IMR-90 (cell line): ENCODE results near the gene AZIN2. TPM values are rescaled to one million over a fixed set of nuclear protein-coding genes. Genes with fewer than 3 reads are reported as not detected.
A peak's percentile ranks its signal among the peaks of the same experiment; 100 is the strongest.

ENCODE experiments used
- ATAC-seq: fragments of 200-7000 bp; cut with Tn5 transposase; 2 replicates; pipeline ENCODE4 v1.9.1; 2020; ENCODE audit warnings: low read depth, mild to moderate bottlenecking, moderate library complexity
- BruUV-seq: library from RNA; stranded (reverse); fragments of 400-500 nt; replicated peaks from 2 replicates; lab custom pipeline; 2021; lab: Mats Ljungman, UMichigan
- CTCF ChIA-PET: fragments of 300-600 bp; formaldehyde crosslinking; extraction: SDS; loops from one replicate; lab custom pipeline; 2021; ENCODE audit warnings: antibody characterized with exemption; lab: Yijun Ruan, JAX
- POLR2A ChIA-PET: fragments of 300-600 bp; sonication (Branson Sonifier 250); formaldehyde crosslinking; loops from one replicate; lab custom pipeline; 2022; ENCODE audit warnings: antibody characterized with exemption; ENCODE audit not compliant: unreplicated experiment; lab: Charles Lee
- DNase-seq: peaks from one replicate; pipeline ENCODE4 v3.0.0; 2013
- H2AFZ ChIP-seq: replicated peaks from 2 replicates; pipeline ENCODE3; 2013; ENCODE audit warnings: low read length, mild to moderate bottlenecking; ENCODE audit not compliant: poor library complexity
- H2AK5ac ChIP-seq: 2 replicates; pipeline ENCODE4 v1.6.1; 2013; ENCODE audit warnings: low read depth, low read length, inconsistent platforms
- H2AK9ac ChIP-seq: replicated peaks from 2 replicates; pipeline ENCODE3; 2013; ENCODE audit warnings: mild to moderate bottlenecking, low read depth, low read length, moderate library complexity; ENCODE audit not compliant: poor library complexity
- H2BK120ac ChIP-seq: 2 replicates; pipeline ENCODE4 v1.6.1; 2013; ENCODE audit warnings: low read depth, low read length, inconsistent platforms
- H2BK15ac ChIP-seq: 3 replicates; pipeline ENCODE4 v1.6.1; 2013; ENCODE audit warnings: low read depth, low read length, inconsistent platforms
- H2BK20ac ChIP-seq: 2 replicates; pipeline ENCODE4 v1.6.1; 2013; ENCODE audit warnings: low read depth, mild to moderate bottlenecking, inconsistent platforms, low read length, moderate library complexity
- H2BK5ac ChIP-seq: 2 replicates; pipeline ENCODE4 v1.6.1; 2013; ENCODE audit warnings: mild to moderate bottlenecking, low read depth, low read length, inconsistent platforms; ENCODE audit not compliant: poor library complexity, severe bottlenecking
- H3K14ac ChIP-seq: replicated peaks from 2 replicates; pipeline ENCODE4 v1.6.1; 2013; ENCODE audit warnings: low read depth, low read length, inconsistent platforms
- H3K18ac ChIP-seq: 2 replicates; pipeline ENCODE4 v1.6.1; 2013; ENCODE audit warnings: low read depth, low read length, control low read depth
- H3K23ac ChIP-seq: 2 replicates; pipeline ENCODE4 v1.6.1; 2013; ENCODE audit warnings: low read depth, low read length, inconsistent platforms
- H3K27ac ChIP-seq: 2 replicates; pipeline ENCODE4 v1.5.1; 2013; ENCODE audit warnings: mild to moderate bottlenecking, control low read depth, low read length; ENCODE audit not compliant: insufficient read depth
- H3K27me3 ChIP-seq: 2 replicates; pipeline ENCODE4 v1.6.1; 2013; ENCODE audit warnings: low read length; ENCODE audit not compliant: control insufficient read depth, insufficient read depth
- H3K36me3 ChIP-seq: 2 replicates; pipeline ENCODE4 v1.6.1; 2013; ENCODE audit warnings: low read length, mixed read lengths; ENCODE audit not compliant: control insufficient read depth, insufficient read depth
- H3K4ac ChIP-seq: 2 replicates; pipeline ENCODE4 v1.6.1; 2013; ENCODE audit warnings: low read depth, low read length, inconsistent platforms
- H3K4me1 ChIP-seq: 2 replicates; pipeline ENCODE4 v1.6.1; 2013; ENCODE audit warnings: low read length, mixed read lengths; ENCODE audit not compliant: control insufficient read depth, insufficient read depth
- H3K4me2 ChIP-seq: 2 replicates; pipeline ENCODE4 v1.6.1; 2013; ENCODE audit warnings: low read depth, mild to moderate bottlenecking, control low read depth, low read length, moderate library complexity
- H3K4me3 ChIP-seq: 2 replicates; pipeline ENCODE4 v1.5.1; 2013; ENCODE audit warnings: low read depth, mild to moderate bottlenecking, control low read depth, low read length, moderate library complexity; ENCODE audit not compliant: insufficient read depth
- H3K56ac ChIP-seq: 2 replicates; pipeline ENCODE4 v1.6.1; 2013; ENCODE audit warnings: low read length, inconsistent platforms; ENCODE audit not compliant: insufficient read depth; ENCODE audit errors: extremely low read depth
- H3K79me1 ChIP-seq, 2 experiments: 2 replicates each; pipeline ENCODE4 v1.6.1; 2013; ENCODE audit warnings: low read length in 2 of 2, inconsistent platforms in 1 of 2, low read depth in 1 of 2
- H3K9ac ChIP-seq: 2 replicates; pipeline ENCODE4 v1.6.1; 2013; ENCODE audit warnings: low read depth, low read length, control low read depth
- H3K9me1 ChIP-seq: 2 replicates; pipeline ENCODE4 v1.6.1; 2013; ENCODE audit warnings: low read length, inconsistent platforms; ENCODE audit not compliant: insufficient read depth
- H3K9me3 ChIP-seq: 2 replicates; pipeline ENCODE4 v1.6.1; 2013; ENCODE audit warnings: low read length; ENCODE audit not compliant: control insufficient read depth, insufficient read depth
- H4K20me1 ChIP-seq: 2 replicates; pipeline ENCODE4 v1.6.1; 2013; ENCODE audit warnings: low read length, inconsistent platforms; ENCODE audit not compliant: insufficient read depth
- H4K5ac ChIP-seq: 2 replicates; pipeline ENCODE4 v1.6.1; 2013; ENCODE audit warnings: mild to moderate bottlenecking, low read depth, low read length, control low read depth
- H4K8ac ChIP-seq, 2 experiments: 2 replicates each; pipeline ENCODE4 v1.6.1; 2013; ENCODE audit warnings: low read depth in 2 of 2, low read length in 2 of 2, control low read depth in 1 of 2, inconsistent platforms in 1 of 2
- H4K91ac ChIP-seq: 2 replicates; pipeline ENCODE4 v1.6.1; 2013; ENCODE audit warnings: low read depth, low read length, inconsistent platforms; ENCODE audit not compliant: insufficient read depth
- CEBPB ChIP-seq: IDR thresholded peaks from 2 replicates; pipeline ENCODE4 v1.6.1; 2012; ENCODE audit warnings: low read depth, low read length, improper control_type of control experiment
- CHD1 ChIP-seq: IDR thresholded peaks from 2 replicates; pipeline ENCODE4 v1.6.1; 2012; ENCODE audit warnings: low read depth, low read length, improper control_type of control experiment
- FOS ChIP-seq: fragments of 150-350 bp; IDR thresholded peaks from 2 replicates; pipeline ENCODE4 v1.6.1; 2016; ENCODE audit warnings: low read depth, low read length
- MAFK ChIP-seq: IDR thresholded peaks from 2 replicates; pipeline ENCODE4 v1.6.1; 2012; ENCODE audit warnings: low read depth, low read length, improper control_type of control experiment
- MAZ ChIP-seq: IDR thresholded peaks from 2 replicates; pipeline ENCODE4 v1.6.1; 2012; ENCODE audit warnings: low read depth, mild to moderate bottlenecking, low read length, improper control_type of control experiment, moderate library complexity, borderline replicate concordance
- NFE2L2 ChIP-seq: fragments of 150-350 bp; IDR thresholded peaks from 2 replicates; pipeline ENCODE4 v1.6.1; 2016; ENCODE audit warnings: low read depth, mild to moderate bottlenecking, low read length
- POLR2A ChIP-seq: IDR thresholded peaks from 2 replicates; pipeline ENCODE4 v1.6.1; 2012; ENCODE audit warnings: mild to moderate bottlenecking, low read depth, low read length
- RAD21 ChIP-seq: IDR thresholded peaks from 2 replicates; pipeline ENCODE4 v1.6.1; 2012; ENCODE audit warnings: low read length, improper control_type of control experiment
- RCOR1 ChIP-seq: IDR thresholded peaks from 2 replicates; pipeline ENCODE4 v1.6.1; 2012; ENCODE audit warnings: mild to moderate bottlenecking, low read length, improper control_type of control experiment; ENCODE audit not compliant: insufficient replicate concordance
- RFX5 ChIP-seq: IDR thresholded peaks from 2 replicates; pipeline ENCODE4 v1.8.0; 2012; ENCODE audit warnings: low read depth, mild to moderate bottlenecking, low read length, moderate library complexity
- SMC3 ChIP-seq: fragments of 150-350 bp; IDR thresholded peaks from 2 replicates; pipeline ENCODE4 v1.6.1; 2016; ENCODE audit warnings: low read depth, mild to moderate bottlenecking, antibody characterized with exemption, low read length, moderate library complexity
- WGBS, 2 experiments: methylation state at CpG; one replicate each; pipeline versions ENCODE4 v1.1.5 to v1.1.7; 2013; ENCODE audit warnings: missing lambda C conversion rate in 2 of 2; ENCODE audit not compliant: insufficient read length in 1 of 2; ENCODE audit errors: extremely low coverage in 2 of 2; 5-methylcytosine and 5-hydroxymethylcytosine counted together
- dilution Hi-C: fragments of 300-500 bp; cut with HindIII; formaldehyde crosslinking; loops from one replicate; pipeline ENCODE4 v1.14.3; 2018; ENCODE audit warnings: low sequenced_read_pairs; ENCODE audit not compliant: unreplicated experiment
- in situ Hi-C: fragments of 300-500 bp; cut with MboI; formaldehyde crosslinking; loops from 3 replicates; pipeline ENCODE4 v1.14.3; 2019; ENCODE audit warnings: low sequenced_read_pairs, inconsistent platforms, mixed read lengths
- intact Hi-C: fragments of 100-400 bp; cut with micrococcal nuclease; formaldehyde crosslinking; loops from 2 replicates; pipeline ENCODE4 v1.10.0; 2022
- polyA plus RNA-seq, 3 experiments: library from polyadenylated mRNA; depleted of rRNA; stranded (reverse); fragments of >200 nt; gene quantifications; 2 replicates each; pipeline ENCODE4 v1.2.3, GENCODE V29; 2012; ENCODE audit warnings: low replicate concordance in 1 of 3
- total RNA-seq: library from RNA; depleted of rRNA; stranded (reverse); fragments of >200 nt; gene quantifications from 2 replicates; pipeline ENCODE4 v1.2.3, GENCODE V29; 2012
- TF ChIP-seq, protein P1 (sequence below): conservative IDR thresholded peaks from 2 replicates; pipeline ENCODE4 v1.5.1; 2012; ENCODE audit warnings: mild to moderate bottlenecking, low read depth, low read length, improper control_type of control experiment
- TF ChIP-seq, protein P2 (sequence below): fragments of 150-350 bp; IDR thresholded peaks from 2 replicates; pipeline ENCODE4 v1.6.1; 2016; ENCODE audit warnings: low read depth, mild to moderate bottlenecking, low read length, moderate library complexity, borderline replicate concordance
- TF ChIP-seq, protein P3 (sequence below): fragments of 150-350 bp; IDR thresholded peaks from 2 replicates; pipeline ENCODE4 v1.6.1; 2017; ENCODE audit warnings: mild to moderate bottlenecking, antibody characterized with exemption, low read length, low read depth

The AZIN2 gene
- total and polyA plus RNA-seq, 2 of the 4 experiments (the other 2 are of a cell fraction) = 4.7 to 8.9 TPM

DNA sequence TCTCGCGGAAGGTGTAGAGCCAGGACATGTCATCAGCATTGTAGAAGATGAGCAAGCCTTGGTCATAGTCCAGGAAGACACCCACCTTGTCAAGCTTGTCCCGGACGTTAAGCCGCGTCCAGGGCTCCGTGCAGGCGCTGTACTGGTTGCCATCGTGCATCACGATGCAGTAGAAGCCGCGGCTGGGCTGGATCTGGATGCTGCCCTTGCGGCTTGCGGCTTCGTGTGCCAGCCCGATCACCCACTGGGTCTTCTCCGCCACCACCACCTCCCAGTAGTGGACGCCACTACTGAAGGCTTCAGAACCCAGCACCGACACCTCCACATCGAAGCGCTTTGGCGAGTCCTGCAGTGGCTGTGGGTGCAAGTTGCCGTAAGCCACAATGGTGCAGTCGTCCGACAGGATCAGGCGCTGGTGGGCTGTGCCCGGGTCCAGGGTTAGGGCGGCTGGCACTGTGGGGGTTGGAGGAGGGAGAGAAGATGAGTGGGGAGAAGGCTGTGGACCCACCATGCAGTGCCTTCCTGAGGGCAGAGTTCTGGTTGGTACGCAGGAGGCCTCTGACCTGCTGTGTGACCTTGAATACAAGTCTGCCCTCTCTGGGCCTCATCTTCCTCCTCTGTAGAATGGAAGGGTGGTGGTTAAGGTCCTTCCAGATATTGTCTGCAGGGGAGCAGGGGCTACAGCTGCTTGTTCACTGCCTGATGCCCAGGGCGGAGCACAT lies 66.5 kb downstream of the AZIN2 start:
- Histone ChIP-seq H3K14ac (no peak overlapping the region), H3K27me3 (no peaks in the 10 kb centered on the region), H3K18ac (0 out of 2 replicates have a peak overlapping the region, but pooled peaks have one; percentile 7), H4K20me1 (no peaks in the 10 kb centered on the region), H2AFZ (no peak overlapping the region), H2BK15ac (no peak overlapping the region), H2BK5ac (no peak overlapping the region), H2BK120ac (0 out of 2 replicates have a peak overlapping the region, but pooled peaks have one; percentile 39), H4K91ac (no peak overlapping the region), H3K9me3 (no peaks in the 10 kb centered on the region), H3K79me1 (peaks cover 0 to 22% of the 10 kb centered on the region in 2 experiments; a peak in 3 of 4 replicates), H3K4me2 (no peak overlapping the region), H3K36me3 (peaks cover 27% of the 10 kb centered on the region), H2AK9ac (no peak overlapping the region), H3K4ac (peak overlapping the region; percentile 41; the same call in 1 of the 2 replicates), H2BK20ac (peak overlapping the region; percentile 65; the same call in 1 of the 2 replicates), H3K4me1 (peaks cover 18% of the 10 kb centered on the region), H3K4me3 (no peak overlapping the region), H3K56ac (no peak overlapping the region), H3K9me1 (peaks cover 34% of the 10 kb centered on the region), H3K27ac (no peak overlapping the region), H4K5ac (no peak overlapping the region), H2AK5ac (no peak overlapping the region), H4K8ac (no peak overlapping the region), H3K9ac (no peak overlapping the region), H3K23ac (no peak overlapping the region)
- ChIA-PET CTCF (interaction anchor here (0.6 to 1.2 kb wide), 5 partner anchors 9 to 23 kb away, joined by 3 to 5 read pairs (median 3); no protein-coding TSS in a partner anchor), POLR2A (interaction anchor here (0.6 kb wide), 1 partner anchor 63 kb away, joined by 3 read pairs; no protein-coding TSS in a partner anchor)
- no TSS peak for BruUV-seq
- 99% methylated on average over 20 of the region's 30 CpGs; no CpG with 5 or more reads in 1 of the 2 experiments for WGBS, 2 experiments
- intact Hi-C loops (no loop called here), dilution Hi-C loops (no loop called here), in situ Hi-C loops (no loop called here)
- DNase-seq (no peak), ATAC-seq (no peak)
- no peak for TF ChIP-seq MAFK
- no peak for TF ChIP-seq POLR2A
- TF ChIP-seq CEBPB = no peak
- TF ChIP-seq, protein P1, sequence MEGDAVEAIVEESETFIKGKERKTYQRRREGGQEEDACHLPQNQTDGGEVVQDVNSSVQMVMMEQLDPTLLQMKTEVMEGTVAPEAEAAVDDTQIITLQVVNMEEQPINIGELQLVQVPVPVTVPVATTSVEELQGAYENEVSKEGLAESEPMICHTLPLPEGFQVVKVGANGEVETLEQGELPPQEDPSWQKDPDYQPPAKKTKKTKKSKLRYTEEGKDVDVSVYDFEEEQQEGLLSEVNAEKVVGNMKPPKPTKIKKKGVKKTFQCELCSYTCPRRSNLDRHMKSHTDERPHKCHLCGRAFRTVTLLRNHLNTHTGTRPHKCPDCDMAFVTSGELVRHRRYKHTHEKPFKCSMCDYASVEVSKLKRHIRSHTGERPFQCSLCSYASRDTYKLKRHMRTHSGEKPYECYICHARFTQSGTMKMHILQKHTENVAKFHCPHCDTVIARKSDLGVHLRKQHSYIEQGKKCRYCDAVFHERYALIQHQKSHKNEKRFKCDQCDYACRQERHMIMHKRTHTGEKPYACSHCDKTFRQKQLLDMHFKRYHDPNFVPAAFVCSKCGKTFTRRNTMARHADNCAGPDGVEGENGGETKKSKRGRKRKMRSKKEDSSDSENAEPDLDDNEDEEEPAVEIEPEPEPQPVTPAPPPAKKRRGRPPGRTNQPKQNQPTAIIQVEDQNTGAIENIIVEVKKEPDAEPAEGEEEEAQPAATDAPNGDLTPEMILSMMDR = no peak
- no peak for TF ChIP-seq RAD21
- TF ChIP-seq NFE2L2 = no peak
- TF ChIP-seq, protein P2, sequence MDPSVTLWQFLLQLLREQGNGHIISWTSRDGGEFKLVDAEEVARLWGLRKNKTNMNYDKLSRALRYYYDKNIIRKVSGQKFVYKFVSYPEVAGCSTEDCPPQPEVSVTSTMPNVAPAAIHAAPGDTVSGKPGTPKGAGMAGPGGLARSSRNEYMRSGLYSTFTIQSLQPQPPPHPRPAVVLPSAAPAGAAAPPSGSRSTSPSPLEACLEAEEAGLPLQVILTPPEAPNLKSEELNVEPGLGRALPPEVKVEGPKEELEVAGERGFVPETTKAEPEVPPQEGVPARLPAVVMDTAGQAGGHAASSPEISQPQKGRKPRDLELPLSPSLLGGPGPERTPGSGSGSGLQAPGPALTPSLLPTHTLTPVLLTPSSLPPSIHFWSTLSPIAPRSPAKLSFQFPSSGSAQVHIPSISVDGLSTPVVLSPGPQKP = no peak
- TF ChIP-seq CHD1 = no peak
- no peak for TF ChIP-seq RCOR1
- TF ChIP-seq, protein P3, sequence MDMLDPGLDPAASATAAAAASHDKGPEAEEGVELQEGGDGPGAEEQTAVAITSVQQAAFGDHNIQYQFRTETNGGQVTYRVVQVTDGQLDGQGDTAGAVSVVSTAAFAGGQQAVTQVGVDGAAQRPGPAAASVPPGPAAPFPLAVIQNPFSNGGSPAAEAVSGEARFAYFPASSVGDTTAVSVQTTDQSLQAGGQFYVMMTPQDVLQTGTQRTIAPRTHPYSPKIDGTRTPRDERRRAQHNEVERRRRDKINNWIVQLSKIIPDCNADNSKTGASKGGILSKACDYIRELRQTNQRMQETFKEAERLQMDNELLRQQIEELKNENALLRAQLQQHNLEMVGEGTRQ = no peak
- TF ChIP-seq MAZ = no peak
- no peak for TF ChIP-seq SMC3
- no peak for TF ChIP-seq RFX5
- TF ChIP-seq FOS = no peak
